Suppressor macrophage treated with lipopolysaccharide for 1 hour (primary cell): ENCODE data around the gene RUNX1.

Experiments used
- DNase-seq, 3 donors: peaks; one replicate each; pipeline ENCODE4 v3.0.0-alpha.2; 2020 to 2022

Gene RUNX1

GRCh38 chr21:34771512-34772028 is 277.5 kb downstream of the RUNX1 start:
- peak in 2 of 3 donors; percentile 21 to 38 for DNase-seq

- DNase-seq, result no peak
Observed at GRCh38 chr21:34770576-34770975, 278.5 kb downstream of the RUNX1 start.

- no peak for DNase-seq
Observed at GRCh38 chr21:34768326-34768725, 280.8 kb downstream of the RUNX1 start.

GRCh38 chr21:34766862-34767261 is 282.2 kb downstream of the RUNX1 start:
- DNase-seq, result no peak

- no peak for DNase-seq
Observed at GRCh38 chr21:34765619-34766018, 283.5 kb downstream of the RUNX1 start.

GRCh38 chr21:34764715-34765284 is 284.3 kb downstream of the RUNX1 start:
- no peak for DNase-seq

- no peak for DNase-seq
Observed at GRCh38 chr21:34762786-34763185, 286.3 kb downstream of the RUNX1 start.

- DNase-seq, result no peak
Observed at GRCh38 chr21:34761758-34762330, 287.3 kb downstream of the RUNX1 start.

GRCh38 chr21:34754690-34755647 is 294.1 kb downstream of the RUNX1 start:
- no peak for DNase-seq

- no peak for DNase-seq
Observed at GRCh38 chr21:34748862-34749261, 300.2 kb downstream of the RUNX1 start.

- DNase-seq, result peak; percentile 88 to 93 (median 89)
Observed at GRCh38 chr21:34745557-34746255, 303.4 kb downstream of the RUNX1 start.

GRCh38 chr21:34744801-34745200 is 304.3 kb downstream of the RUNX1 start:
- DNase-seq, result no peak

- DNase-seq, result peak in 2 of 3 donors; percentile 6 to 33
Observed at GRCh38 chr21:34743831-34744230, 305.3 kb downstream of the RUNX1 start.

- DNase-seq, result no peak
Observed at GRCh38 chr21:34743285-34743684, 305.8 kb downstream of the RUNX1 start.

GRCh38 chr21:34740198-34740597 is 308.9 kb downstream of the RUNX1 start:
- DNase-seq, result no peak
